Activated CD4-positive, alpha-beta memory T cell treated with anti-CD3 and anti-CD28 coated beads for 36 hours (primary cell): ENCODE results near the gene LTB. TPM values are rescaled to one million over a fixed set of nuclear protein-coding genes. Genes with fewer than 3 reads are reported as not detected.

ENCODE experiments used
- CTCF ChIA-PET: fragments of 350-600 bp; sonication (Branson Sonifier 250); formaldehyde crosslinking; loops from one replicate; lab custom pipeline; 2021; ENCODE audit warnings: antibody characterized with exemption, inconsistent platforms; lab: Charles Lee
- POLR2A ChIA-PET: fragments of 350-600 bp; sonication (Branson Sonifier 250); formaldehyde crosslinking; loops from one replicate; lab custom pipeline; 2021; ENCODE audit warnings: antibody characterized with exemption; lab: Charles Lee
- DNase-seq: peaks from one replicate; pipeline ENCODE4 v3.0.0-alpha.2; 2020
- H3K27ac Mint-ChIP-seq: one replicate; pipeline ENCODE4 v1.8.0; 2021; ENCODE audit warnings: mixed read lengths
- H3K27me3 Mint-ChIP-seq: one replicate; pipeline ENCODE4 v1.8.0; 2021; ENCODE audit warnings: mixed read lengths
- H3K36me3 Mint-ChIP-seq: one replicate; pipeline ENCODE4 v1.8.0; 2021; ENCODE audit warnings: mixed read lengths
- H3K4me1 Mint-ChIP-seq: one replicate; pipeline ENCODE4 v1.8.0; 2021; ENCODE audit warnings: low read depth, mixed read lengths
- H3K4me3 Mint-ChIP-seq: one replicate; pipeline ENCODE4 v1.8.0; 2021; ENCODE audit warnings: mild to moderate bottlenecking, mixed read lengths
- H3K9me3 Mint-ChIP-seq: one replicate; pipeline ENCODE4 v1.8.0; 2021; ENCODE audit warnings: mixed read lengths
- intact Hi-C: fragments of 100-400 bp; cut with micrococcal nuclease; formaldehyde crosslinking; loops from one replicate; pipeline ENCODE4 v1.15.1; 2023
- total RNA-seq, 2 experiments: library from RNA; stranded (reverse); gene quantifications; one replicate each; pipeline ENCODE4 v1.2.3, GENCODE V29; 2021

Gene LTB
- total RNA-seq, 2 experiments from 2014 or later: 161 to 164 TPM

- Mint-ChIP-seq H3K27me3 (no peaks in the 10 kb centered on the region), H3K4me1 (peaks cover 37% of the 10 kb centered on the region), H3K27ac (peak overlapping the region; percentile 89), H3K4me3 (peak overlapping the region; percentile 76), H3K9me3 (no peaks in the 10 kb centered on the region), H3K36me3 (peaks cover 14% of the 10 kb centered on the region)
- ChIA-PET POLR2A (interaction anchor here (0.9 to 9.0 kb wide), 4 partner anchors 20 to 65 kb away, joined by 4 to 125 read pairs (median 4); partner anchors contain the start of genes LTB, NCR3 and TNF), CTCF (interaction anchor here (0.8 to 29.2 kb wide), 7 partner anchors 9 to 74 kb away, joined by 3 to 1658 read pairs (median 5); partner anchors contain the start of genes LST1, LTA, LTB and NCR3)
- DNase-seq: no peak
- intact Hi-C loops: loop anchor here (5.0 kb wide), 1 partner anchor 189 kb away; the partner anchor contains the start of gene CLIC1
These were observed 33.7 kb downstream of the LTB start for GRCh38 chr6:31548544-31548873.

GRCh38 chr6:31547727-31548543, 34.3 kb downstream of the LTB start:
- no peaks in the 10 kb centered on the region for H3K27me3 Mint-ChIP-seq
- H3K36me3 Mint-ChIP-seq: peaks cover 13% of the 10 kb centered on the region
- intact Hi-C loops: loop anchor here (1.0 to 5.0 kb wide), 6 partner anchors 33 to 283 kb away; partner anchors contain the start of genes BAG6 and CLIC1
- H3K4me1 Mint-ChIP-seq: peaks cover 40% of the 10 kb centered on the region
- no peaks in the 10 kb centered on the region for H3K9me3 Mint-ChIP-seq
- ChIA-PET CTCF (interaction anchor here (0.6 to 29.2 kb wide), 9 partner anchors 9 to 74 kb away, joined by 3 to 1658 read pairs (median 3); partner anchors contain the start of genes LST1, LTA, LTB and NCR3), POLR2A (interaction anchor here (0.9 to 9.0 kb wide), 6 partner anchors 21 to 85 kb away, joined by 3 to 125 read pairs (median 4); partner anchors contain the start of genes LTB, NCR3 and TNF)
- H3K27ac Mint-ChIP-seq: peak overlapping the region; percentile 89
- H3K4me3 Mint-ChIP-seq: peak overlapping the region; percentile 76
- DNase-seq: no peak

GRCh38 chr6:31546958-31547726, 35.1 kb downstream of the LTB start, which contains the start of gene NFKBIL1:
Gene NFKBIL1 (plus strand): TSS chr6:31547608. CDS start chr6:31547695, 87 bp downstream.
- intact Hi-C loops: loop anchor here (1.0 to 5.0 kb wide), 9 partner anchors 25 to 284 kb away; partner anchors contain the start of genes BAG6, CLIC1, LTA and PRRC2A
- POLR2A ChIA-PET: interaction anchor here (1.0 to 9.0 kb wide), 5 partner anchors 32 to 84 kb away, joined by 3 to 125 read pairs (median 4); partner anchors contain the start of genes LTB and TNF
- Mint-ChIP-seq H3K36me3 (peaks cover 13% of the 10 kb centered on the region), H3K4me1 (peaks cover 44% of the 10 kb centered on the region), H3K4me3 (peak within 1 kb of the TSS; percentile 76), H3K27me3 (no peaks in the 10 kb centered on the region), H3K9me3 (no peaks in the 10 kb centered on the region), H3K27ac (peak within 1 kb of the TSS; percentile 89)
- CTCF ChIA-PET: interaction anchor here (0.6 to 29.2 kb wide), 8 partner anchors 8 to 142 kb away, joined by 3 to 1658 read pairs (median 5); partner anchors contain the start of genes LST1, LTA, LTB and NCR3
- peak; percentile 96 for DNase-seq

- CTCF ChIA-PET: interaction anchor here (0.6 to 29.2 kb wide), 11 partner anchors 10 to 469 kb away, joined by 3 to 1658 read pairs (median 4); partner anchors contain the start of genes APOM, BAG6, LST1 and LTA
- H3K27me3 Mint-ChIP-seq: no peaks in the 10 kb centered on the region
- peak within 1 kb of the TSS; percentile 89 for H3K27ac Mint-ChIP-seq
- peak within 1 kb of the TSS; percentile 76 for H3K4me3 Mint-ChIP-seq
- no peaks in the 10 kb centered on the region for H3K9me3 Mint-ChIP-seq
- POLR2A ChIA-PET: interaction anchor here (1.0 to 9.0 kb wide), 3 partner anchors 33 to 52 kb away, joined by 3 to 125 read pairs (median 5); partner anchors contain the start of genes LTB and TNF
- peaks cover 43% of the 10 kb centered on the region for H3K4me1 Mint-ChIP-seq
- DNase-seq: peak; percentile 95
- peaks cover 14% of the 10 kb centered on the region for H3K36me3 Mint-ChIP-seq
- intact Hi-C loops: loop anchor here (1.0 to 5.0 kb wide), 6 partner anchors 26 to 284 kb away; partner anchors contain the start of genes CLIC1, LTA and PRRC2A
These were observed 35.8 kb downstream of the LTB start, which contains the start of gene ATP6V1G2 for GRCh38 chr6:31546339-31546957. Gene ATP6V1G2 (minus strand): TSS chr6:31546608. CDS start chr6:31546559, 49 bp downstream.

- no peaks in the 10 kb centered on the region for H3K9me3 Mint-ChIP-seq
- H3K4me3 Mint-ChIP-seq: no peak overlapping the region
- intact Hi-C loops: loop anchor here (5.0 kb wide), 1 partner anchor 192 kb away; the partner anchor contains the start of gene CLIC1
- H3K27ac Mint-ChIP-seq: no peak overlapping the region
- POLR2A ChIA-PET: interaction anchor here (9.0 kb wide), 1 partner anchor 34 kb away, joined by 125 read pairs; the partner anchor contains the start of genes LTB and TNF
- DNase-seq: no peak
- no peaks in the 10 kb centered on the region for H3K27me3 Mint-ChIP-seq
- peaks cover 40% of the 10 kb centered on the region for H3K4me1 Mint-ChIP-seq
- CTCF ChIA-PET: interaction anchor here (0.6 to 29.2 kb wide), 5 partner anchors 41 to 110 kb away, joined by 3 to 1658 read pairs (median 4); partner anchors contain the start of genes APOM, BAG6, LST1 and LTB
- peaks cover 20% of the 10 kb centered on the region for H3K36me3 Mint-ChIP-seq
These were observed 36.9 kb downstream of the LTB start for GRCh38 chr6:31545291-31545690.

- H3K4me3 Mint-ChIP-seq: no peak overlapping the region
- ChIA-PET POLR2A (interaction anchor here (9.0 kb wide), 1 partner anchor 34 kb away, joined by 125 read pairs; the partner anchor contains the start of genes LTB and TNF), CTCF (interaction anchor here (0.6 to 29.2 kb wide), 2 partner anchors 42 to 58 kb away, joined by 3 to 1658 read pairs; partner anchors contain the start of genes LST1, LTB, NCR3 and TNF)
- no peaks in the 10 kb centered on the region for H3K9me3 Mint-ChIP-seq
- H3K27ac Mint-ChIP-seq: no peak overlapping the region
- H3K36me3 Mint-ChIP-seq: peaks cover 26% of the 10 kb centered on the region
- no peak for DNase-seq
- intact Hi-C loops: loop anchor here (5.0 kb wide), 2 partner anchors 142 to 193 kb away; partner anchors contain the start of genes CLIC1 and MICA
- peaks cover 46% of the 10 kb centered on the region for H3K4me1 Mint-ChIP-seq
- H3K27me3 Mint-ChIP-seq: no peaks in the 10 kb centered on the region
These were observed 37.5 kb downstream of the LTB start for GRCh38 chr6:31544676-31545075.

GRCh38 chr6:31543639-31544038, 38.6 kb downstream of the LTB start:
- H3K27ac Mint-ChIP-seq: no peak overlapping the region
- H3K4me1 Mint-ChIP-seq: peaks cover 51% of the 10 kb centered on the region
- ChIA-PET CTCF (interaction anchor here (4.8 to 29.2 kb wide), 3 partner anchors 8 to 49 kb away, joined by 23 to 1658 read pairs (median 68); partner anchors contain the start of genes LST1, LTB, MICB and NCR3), POLR2A (interaction anchor here (9.0 kb wide), 1 partner anchor 35 kb away, joined by 125 read pairs; the partner anchor contains the start of genes LTB and TNF)
- intact Hi-C loops: loop anchor here (5.0 kb wide), 1 partner anchor 141 kb away; the partner anchor contains the start of gene MICA
- no peak for DNase-seq
- H3K27me3 Mint-ChIP-seq: no peaks in the 10 kb centered on the region
- H3K36me3 Mint-ChIP-seq: peaks cover 30% of the 10 kb centered on the region
- no peaks in the 10 kb centered on the region for H3K9me3 Mint-ChIP-seq
- H3K4me3 Mint-ChIP-seq: no peak overlapping the region

GRCh38 chr6:31541658-31542521, 40.3 kb downstream of the LTB start, which contains the start of gene DDX39B:
Gene DDX39B (minus strand): TSS chr6:31542003. CDS start chr6:31540532, 1,471 bp downstream.
- DNase-seq: peak; percentile 96
- H3K36me3 Mint-ChIP-seq: peaks cover 39% of the 10 kb centered on the region
- peaks cover 50% of the 10 kb centered on the region for H3K4me1 Mint-ChIP-seq
- H3K27ac Mint-ChIP-seq: peak within 1 kb of the TSS; percentile 93
- peak within 1 kb of the TSS; percentile 94 for H3K4me3 Mint-ChIP-seq
- no peaks in the 10 kb centered on the region for H3K27me3 Mint-ChIP-seq
- CTCF ChIA-PET: interaction anchor here (0.8 to 29.2 kb wide), 12 partner anchors 9 to 249 kb away, joined by 3 to 1658 read pairs (median 4); partner anchors contain the start of genes LST1, LTB, MICB and NCR3
- no peaks in the 10 kb centered on the region for H3K9me3 Mint-ChIP-seq
- POLR2A ChIA-PET: interaction anchor here (0.8 to 3.5 kb wide), 27 partner anchors 9 to 1312 kb away, joined by 3 to 32 read pairs (median 5); partner anchors contain the start of genes BAG6, CSNK2B, DXO and GPANK1
- intact Hi-C loops: loop anchor here (1.0 to 5.0 kb wide), 4 partner anchors 48 to 140 kb away; partner anchors contain the start of genes BAG6, MICA and PRRC2A

- H3K36me3 Mint-ChIP-seq: peaks cover 45% of the 10 kb centered on the region
These were observed 41.1 kb downstream of the LTB start for GRCh38 chr6:31541059-31541657.

More at GRCh38 chr6:31541059-31541657, 41.1 kb downstream of the LTB start:
- Mint-ChIP-seq H3K4me1 (peaks cover 50% of the 10 kb centered on the region), H3K27me3 (no peaks in the 10 kb centered on the region), H3K9me3 (no peaks in the 10 kb centered on the region), H3K27ac (peak overlapping the region; percentile 93), H3K4me3 (peak overlapping the region; percentile 94)
- CTCF ChIA-PET: interaction anchor here (0.8 to 29.2 kb wide), 13 partner anchors 10 to 250 kb away, joined by 3 to 1658 read pairs (median 4); partner anchors contain the start of genes LST1, LTB, MICB and NCR3
- intact Hi-C loops: loop anchor here (1.0 to 5.0 kb wide), 2 partner anchors 47 to 139 kb away; partner anchors contain the start of gene MICA
- POLR2A ChIA-PET: interaction anchor here (0.8 to 3.5 kb wide), 27 partner anchors 9 to 1312 kb away, joined by 3 to 32 read pairs (median 5); partner anchors contain the start of genes BAG6, CSNK2B, DXO and GPANK1
- peak; percentile 73 for DNase-seq
